GM12878 (cell line): ENCODE data around the gene GDF15. TPM values are rescaled to one million over a fixed set of nuclear protein-coding genes. Genes with fewer than 3 reads are reported as not detected.
A peak's percentile ranks its signal among the peaks of the same experiment; 100 is the strongest.

Experiments used
- BCL11A ChIP-seq: IDR thresholded peaks from 2 replicates; pipeline ENCODE4 v1.6.1; 2011; ENCODE audit warnings: low read depth, low read length
- CREM ChIP-seq: IDR thresholded peaks from 2 replicates; pipeline ENCODE4 v1.6.1; 2014; ENCODE audit warnings: antibody characterized with exemption, low read depth
- ESRRA ChIP-seq: IDR thresholded peaks from 2 replicates; pipeline ENCODE4 v1.6.1; 2012; ENCODE audit warnings: mild to moderate bottlenecking, low read length, improper control_type of control experiment
- EZH2 ChIP-seq: IDR thresholded peaks from 2 replicates; pipeline ENCODE4 v1.6.1; 2012; ENCODE audit warnings: low read depth, mild to moderate bottlenecking, control low read depth, inconsistent platforms, low read length, borderline replicate concordance; ENCODE audit not compliant: control insufficient read depth
- FOXK2 ChIP-seq: fragments of 450-650 bp; IDR thresholded peaks from 2 replicates; pipeline ENCODE4 v1.6.1; 2017; ENCODE audit warnings: mild to moderate bottlenecking, moderate library complexity
- GABPA ChIP-seq: IDR thresholded peaks from 2 replicates; pipeline ENCODE4 v1.6.1; 2014; ENCODE audit warnings: antibody characterized with exemption, low read depth, mild to moderate bottlenecking, inconsistent platforms
- JUNB ChIP-seq: IDR thresholded peaks from 2 replicates; pipeline ENCODE4 v1.6.1; 2016; ENCODE audit warnings: antibody characterized with exemption, mild to moderate bottlenecking
- PAX5 ChIP-seq: IDR thresholded peaks from 2 replicates; pipeline ENCODE4 v1.6.1; 2011; ENCODE audit warnings: low read depth, low read length, borderline replicate concordance
- RB1 ChIP-seq: fragments of 450-650 bp; formaldehyde crosslinking; IDR thresholded peaks from 2 replicates; pipeline ENCODE4 v1.6.1; 2017; ENCODE audit warnings: mild to moderate bottlenecking, borderline replicate concordance
- SMAD1 ChIP-seq: fragments of 450-650 bp; IDR thresholded peaks from 2 replicates; pipeline ENCODE4 v1.6.1; 2018; ENCODE audit warnings: mild to moderate bottlenecking, low read depth; ENCODE audit not compliant: partially characterized antibody
- SPI1 ChIP-seq: IDR thresholded peaks from 2 replicates; pipeline ENCODE4 v1.6.1; 2011; ENCODE audit warnings: low read depth, mild to moderate bottlenecking, low read length, moderate library complexity, borderline replicate concordance; ENCODE audit not compliant: insufficient read depth
- SUZ12 ChIP-seq: fragments of 200-600 bp; sonication (generic); IDR thresholded peaks from one replicate; pipeline ENCODE4 v1.6.1; 2018; ENCODE audit warnings: antibody characterized with exemption, mild to moderate bottlenecking; ENCODE audit not compliant: unreplicated experiment
- TBL1XR1 ChIP-seq: IDR thresholded peaks from 2 replicates; pipeline ENCODE4 v1.6.1; 2012; ENCODE audit warnings: low read depth, low read length, improper control_type of control experiment
- YY1 ChIP-seq: IDR thresholded peaks from 2 replicates; pipeline ENCODE4 v1.6.1; 2011; ENCODE audit warnings: low read depth, mild to moderate bottlenecking, low read length
- ZBED1 ChIP-seq: IDR thresholded peaks from 2 replicates; pipeline ENCODE4 v1.6.1; 2016; ENCODE audit warnings: borderline replicate concordance
- polyA plus RNA-seq, 11 experiments: library from polyadenylated mRNA; depleted of rRNA in 4 of 11; unstranded in 6 of 11; stranded (reverse) in 5 of 11; fragments of >200 nt; fragmentation: Nextera tagmentation in 4 of 11; fragmentation: Illumina TruSeq in 1 of 11; extraction: Ambion mirVana in 4 of 11; extraction: Trizol in 1 of 11; gene quantifications; 1 replicate in 1 of 11; 2 replicates in 10 of 11; pipeline versions ENCODE4 v1.2.1 to v1.2.3, GENCODE V29; 2011 to 2016; ENCODE audit warnings: inconsistent platforms in 2 of 11, missing spikeins in 2 of 11, low read depth in 1 of 11
- total RNA-seq, 4 experiments: library from RNA; depleted of rRNA in 3 of 4; stranded (reverse); fragments of >200 nt in 3 of 4; fragmentation: Illumina TruSeq in 1 of 4; extraction: Trizol in 1 of 4; gene quantifications; 2 replicates each; pipeline versions ENCODE4 v1.2.1 to v1.2.3, GENCODE V29; 2013 to 2021
- TF ChIP-seq, protein P1 (sequence below): fragments of 450-650 bp; IDR thresholded peaks from 2 replicates; pipeline ENCODE4 v1.6.1; 2016; ENCODE audit warnings: mild to moderate bottlenecking, moderate library complexity, borderline replicate concordance
- TF ChIP-seq, protein P2 (sequence below): fragments of 450-650 bp; IDR thresholded peaks from 2 replicates; pipeline ENCODE4 v1.6.1; 2017; ENCODE audit warnings: low read depth, mild to moderate bottlenecking, moderate library complexity
- TF ChIP-seq, protein P3 (sequence below): fragments of 450-650 bp; IDR thresholded peaks from 2 replicates; pipeline ENCODE4 v1.6.1; 2017; ENCODE audit warnings: mild to moderate bottlenecking, moderate library complexity

The GDF15 gene
- total and polyA plus RNA-seq, 10 of the 15 experiments (the other 5 are each of a cell fraction or from before 2014, with no cell fraction given) = 0.11 to 3.6 (median 1.6) TPM; not detected in 1

DNA sequence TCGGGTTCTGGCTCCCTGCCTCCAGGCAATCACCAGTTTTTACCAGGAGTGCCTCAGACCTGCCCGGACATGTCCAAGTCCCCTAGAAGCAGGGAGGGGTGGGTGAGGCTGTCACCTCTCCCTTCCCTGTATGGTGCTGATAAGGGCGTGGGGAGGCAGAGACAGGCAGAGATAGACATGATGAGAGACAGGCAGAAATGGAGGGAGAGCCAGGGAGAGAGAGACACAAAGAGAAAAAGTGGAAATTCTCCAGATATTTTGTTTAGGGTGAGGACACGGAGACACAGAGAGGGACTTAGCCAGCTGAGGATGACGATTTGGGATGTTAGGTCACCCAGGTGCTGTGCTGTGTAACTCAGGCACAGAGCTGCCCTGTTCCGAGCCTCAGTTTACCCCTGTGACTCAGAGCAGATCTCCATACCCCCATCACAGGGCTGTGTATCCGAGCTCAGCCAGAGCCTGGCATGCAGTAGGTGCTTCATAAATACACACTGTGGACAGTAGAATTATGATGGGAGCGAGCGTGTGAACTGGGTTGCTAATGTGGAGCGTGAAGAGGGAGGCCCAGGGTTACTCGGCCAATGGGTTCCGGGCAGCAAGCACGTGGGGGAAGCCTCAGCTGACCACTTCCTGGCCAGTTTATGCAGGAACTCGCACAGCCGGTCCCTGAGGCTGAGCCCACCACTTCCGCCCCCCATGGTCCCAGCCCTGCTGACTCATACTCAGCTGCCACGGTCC lies 11.9 kb upstream of the GDF15 start (continued):
- TF ChIP-seq, protein P1, sequence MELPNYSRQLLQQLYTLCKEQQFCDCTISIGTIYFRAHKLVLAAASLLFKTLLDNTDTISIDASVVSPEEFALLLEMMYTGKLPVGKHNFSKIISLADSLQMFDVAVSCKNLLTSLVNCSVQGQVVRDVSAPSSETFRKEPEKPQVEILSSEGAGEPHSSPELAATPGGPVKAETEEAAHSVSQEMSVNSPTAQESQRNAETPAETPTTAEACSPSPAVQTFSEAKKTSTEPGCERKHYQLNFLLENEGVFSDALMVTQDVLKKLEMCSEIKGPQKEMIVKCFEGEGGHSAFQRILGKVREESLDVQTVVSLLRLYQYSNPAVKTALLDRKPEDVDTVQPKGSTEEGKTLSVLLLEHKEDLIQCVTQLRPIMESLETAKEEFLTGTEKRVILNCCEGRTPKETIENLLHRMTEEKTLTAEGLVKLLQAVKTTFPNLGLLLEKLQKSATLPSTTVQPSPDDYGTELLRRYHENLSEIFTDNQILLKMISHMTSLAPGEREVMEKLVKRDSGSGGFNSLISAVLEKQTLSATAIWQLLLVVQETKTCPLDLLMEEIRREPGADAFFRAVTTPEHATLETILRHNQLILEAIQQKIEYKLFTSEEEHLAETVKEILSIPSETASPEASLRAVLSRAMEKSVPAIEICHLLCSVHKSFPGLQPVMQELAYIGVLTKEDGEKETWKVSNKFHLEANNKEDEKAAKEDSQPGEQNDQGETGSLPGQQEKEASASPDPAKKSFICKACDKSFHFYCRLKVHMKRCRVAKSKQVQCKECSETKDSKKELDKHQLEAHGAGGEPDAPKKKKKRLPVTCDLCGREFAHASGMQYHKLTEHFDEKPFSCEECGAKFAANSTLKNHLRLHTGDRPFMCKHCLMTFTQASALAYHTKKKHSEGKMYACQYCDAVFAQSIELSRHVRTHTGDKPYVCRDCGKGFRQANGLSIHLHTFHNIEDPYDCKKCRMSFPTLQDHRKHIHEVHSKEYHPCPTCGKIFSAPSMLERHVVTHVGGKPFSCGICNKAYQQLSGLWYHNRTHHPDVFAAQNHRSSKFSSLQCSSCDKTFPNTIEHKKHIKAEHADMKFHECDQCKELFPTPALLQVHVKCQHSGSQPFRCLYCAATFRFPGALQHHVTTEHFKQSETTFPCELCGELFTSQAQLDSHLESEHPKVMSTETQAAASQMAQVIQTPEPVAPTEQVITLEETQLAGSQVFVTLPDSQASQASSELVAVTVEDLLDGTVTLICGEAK = peak; percentile 84; the same call in 1 of the 2 replicates
- peak; percentile 44; the same call in 1 of the 2 replicates for TF ChIP-seq YY1
- TF ChIP-seq SUZ12 = no peak
- peak; percentile 65; the same call in 1 of the 2 replicates for TF ChIP-seq ZBED1
- peak; percentile 92 for TF ChIP-seq PAX5
- TF ChIP-seq ESRRA = no peak
- TF ChIP-seq GABPA = peak; percentile 85
- TF ChIP-seq FOXK2 = no peak
- peak; percentile 79 for TF ChIP-seq SPI1
- peak; percentile 56 for TF ChIP-seq SMAD1
- TF ChIP-seq CREM = peak; percentile 51
- TF ChIP-seq, protein P2, sequence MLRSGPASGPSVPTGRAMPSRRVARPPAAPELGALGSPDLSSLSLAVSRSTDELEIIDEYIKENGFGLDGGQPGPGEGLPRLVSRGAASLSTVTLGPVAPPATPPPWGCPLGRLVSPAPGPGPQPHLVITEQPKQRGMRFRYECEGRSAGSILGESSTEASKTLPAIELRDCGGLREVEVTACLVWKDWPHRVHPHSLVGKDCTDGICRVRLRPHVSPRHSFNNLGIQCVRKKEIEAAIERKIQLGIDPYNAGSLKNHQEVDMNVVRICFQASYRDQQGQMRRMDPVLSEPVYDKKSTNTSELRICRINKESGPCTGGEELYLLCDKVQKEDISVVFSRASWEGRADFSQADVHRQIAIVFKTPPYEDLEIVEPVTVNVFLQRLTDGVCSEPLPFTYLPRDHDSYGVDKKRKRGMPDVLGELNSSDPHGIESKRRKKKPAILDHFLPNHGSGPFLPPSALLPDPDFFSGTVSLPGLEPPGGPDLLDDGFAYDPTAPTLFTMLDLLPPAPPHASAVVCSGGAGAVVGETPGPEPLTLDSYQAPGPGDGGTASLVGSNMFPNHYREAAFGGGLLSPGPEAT = 0 out of 2 replicates have a peak, but pooled peaks have one; percentile 11
- no peak for TF ChIP-seq EZH2
- 0 out of 2 replicates have a peak, but pooled peaks have one; percentile 11 for TF ChIP-seq RB1
- peak; percentile 59 for TF ChIP-seq JUNB
- TF ChIP-seq, protein P3, sequence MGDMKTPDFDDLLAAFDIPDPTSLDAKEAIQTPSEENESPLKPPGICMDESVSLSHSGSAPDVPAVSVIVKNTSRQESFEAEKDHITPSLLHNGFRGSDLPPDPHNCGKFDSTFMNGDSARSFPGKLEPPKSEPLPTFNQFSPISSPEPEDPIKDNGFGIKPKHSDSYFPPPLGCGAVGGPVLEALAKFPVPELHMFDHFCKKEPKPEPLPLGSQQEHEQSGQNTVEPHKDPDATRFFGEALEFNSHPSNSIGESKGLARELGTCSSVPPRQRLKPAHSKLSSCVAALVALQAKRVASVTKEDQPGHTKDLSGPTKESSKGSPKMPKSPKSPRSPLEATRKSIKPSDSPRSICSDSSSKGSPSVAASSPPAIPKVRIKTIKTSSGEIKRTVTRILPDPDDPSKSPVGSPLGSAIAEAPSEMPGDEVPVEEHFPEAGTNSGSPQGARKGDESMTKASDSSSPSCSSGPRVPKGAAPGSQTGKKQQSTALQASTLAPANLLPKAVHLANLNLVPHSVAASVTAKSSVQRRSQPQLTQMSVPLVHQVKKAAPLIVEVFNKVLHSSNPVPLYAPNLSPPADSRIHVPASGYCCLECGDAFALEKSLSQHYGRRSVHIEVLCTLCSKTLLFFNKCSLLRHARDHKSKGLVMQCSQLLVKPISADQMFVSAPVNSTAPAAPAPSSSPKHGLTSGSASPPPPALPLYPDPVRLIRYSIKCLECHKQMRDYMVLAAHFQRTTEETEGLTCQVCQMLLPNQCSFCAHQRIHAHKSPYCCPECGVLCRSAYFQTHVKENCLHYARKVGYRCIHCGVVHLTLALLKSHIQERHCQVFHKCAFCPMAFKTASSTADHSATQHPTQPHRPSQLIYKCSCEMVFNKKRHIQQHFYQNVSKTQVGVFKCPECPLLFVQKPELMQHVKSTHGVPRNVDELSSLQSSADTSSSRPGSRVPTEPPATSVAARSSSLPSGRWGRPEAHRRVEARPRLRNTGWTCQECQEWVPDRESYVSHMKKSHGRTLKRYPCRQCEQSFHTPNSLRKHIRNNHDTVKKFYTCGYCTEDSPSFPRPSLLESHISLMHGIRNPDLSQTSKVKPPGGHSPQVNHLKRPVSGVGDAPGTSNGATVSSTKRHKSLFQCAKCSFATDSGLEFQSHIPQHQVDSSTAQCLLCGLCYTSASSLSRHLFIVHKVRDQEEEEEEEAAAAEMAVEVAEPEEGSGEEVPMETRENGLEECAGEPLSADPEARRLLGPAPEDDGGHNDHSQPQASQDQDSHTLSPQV = no peak
- TF ChIP-seq BCL11A = peak; percentile 39; the same call in 1 of the 2 replicates
- peak; percentile 81 for TF ChIP-seq TBL1XR1
